ENCODE data around the gene ALAD. TPM values are rescaled to one million over a fixed set of nuclear protein-coding genes. Genes with fewer than 3 reads are reported as not detected.
"Not testable (repeated sequence)": the region's sequence is repeated elsewhere in the genome, so short reads cannot be mapped to it uniquely, and the experiment has no call there.

Gene ALAD
- total RNA-seq, 1 donor from 2014 or later = 83.6 TPM

DNA sequence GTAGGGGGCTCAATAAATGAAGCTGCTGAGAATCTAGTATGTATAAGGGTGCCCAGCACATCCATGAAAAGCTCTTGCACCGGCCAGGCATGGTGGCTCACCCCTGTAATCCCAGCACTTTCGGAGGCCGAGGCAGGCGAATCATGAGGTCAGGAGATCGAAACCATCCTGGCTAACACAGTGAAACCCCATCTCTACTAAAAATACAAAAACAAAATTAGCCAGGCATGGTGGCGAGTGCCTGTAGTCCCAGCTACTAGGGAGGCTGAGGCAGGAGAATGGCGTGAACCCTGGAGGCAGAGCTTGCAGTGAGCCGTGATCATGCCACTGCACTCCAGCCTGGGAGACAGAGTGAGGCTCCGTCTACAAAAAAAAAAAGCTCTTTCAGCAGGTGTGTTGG lies 5.3 kb upstream of the ALAD start:
- intact Hi-C loops (cut with DNase I); ATAC-seq; DNase-seq (ENCODE audit: low spot score): not testable (repeated sequence)

GRCh38 chr9:113403646-113404045 lies 2.6 kb upstream of the ALAD start:
- DNase-seq (ENCODE audit: low spot score) = no peak
- intact Hi-C loops (cut with DNase I) = no loop called here
- ATAC-seq = no peak

DNA sequence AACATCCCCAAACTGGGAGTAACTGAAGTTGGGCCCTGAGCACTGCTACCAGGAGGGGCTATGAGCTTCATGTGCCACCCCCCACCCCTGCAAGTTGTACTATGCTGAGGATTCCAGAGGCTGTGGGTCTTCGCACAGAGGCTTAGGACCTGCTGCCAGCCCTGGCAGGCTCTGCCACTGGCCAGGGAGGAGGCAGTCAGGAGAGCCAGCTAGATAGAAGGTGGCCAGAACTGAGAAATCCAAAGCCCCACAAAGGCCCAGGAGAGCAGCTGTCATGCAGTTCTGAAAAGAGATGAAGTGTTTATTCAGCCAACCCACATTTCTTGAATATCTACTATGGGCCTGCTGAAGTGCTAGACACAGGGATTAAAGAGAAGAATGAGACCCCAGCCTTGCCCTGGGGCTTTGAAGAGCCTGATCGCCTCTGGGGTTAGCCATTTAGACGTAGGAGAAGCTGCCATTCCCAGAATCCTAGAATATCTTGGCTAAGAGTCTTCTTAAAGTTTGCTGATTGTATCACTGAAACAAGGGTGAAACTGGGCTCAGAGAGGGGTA lies 1.4 kb downstream of the ALAD start:
- intact Hi-C loops (cut with DNase I) = loop anchor here (2.0 kb wide), 1 partner anchor 123 kb away; no protein-coding TSS in a partner anchor
- no peak for DNase-seq (ENCODE audit: low spot score)
- no peak for ATAC-seq

GRCh38 chr9:113398796-113399195 lies 2.3 kb downstream of the ALAD start:
- intact Hi-C loops (cut with DNase I) = loop anchor here (2.0 kb wide), 1 partner anchor 122 kb away; no protein-coding TSS in a partner anchor
- ATAC-seq = no peak
- DNase-seq (ENCODE audit: low spot score) = no peak

GRCh38 chr9:113397203-113397631 lies 3.9 kb downstream of the ALAD start:
- intact Hi-C loops (cut with DNase I) = no loop called here
- ATAC-seq (no peak), DNase-seq (ENCODE audit: low spot score) (no peak)

DNA sequence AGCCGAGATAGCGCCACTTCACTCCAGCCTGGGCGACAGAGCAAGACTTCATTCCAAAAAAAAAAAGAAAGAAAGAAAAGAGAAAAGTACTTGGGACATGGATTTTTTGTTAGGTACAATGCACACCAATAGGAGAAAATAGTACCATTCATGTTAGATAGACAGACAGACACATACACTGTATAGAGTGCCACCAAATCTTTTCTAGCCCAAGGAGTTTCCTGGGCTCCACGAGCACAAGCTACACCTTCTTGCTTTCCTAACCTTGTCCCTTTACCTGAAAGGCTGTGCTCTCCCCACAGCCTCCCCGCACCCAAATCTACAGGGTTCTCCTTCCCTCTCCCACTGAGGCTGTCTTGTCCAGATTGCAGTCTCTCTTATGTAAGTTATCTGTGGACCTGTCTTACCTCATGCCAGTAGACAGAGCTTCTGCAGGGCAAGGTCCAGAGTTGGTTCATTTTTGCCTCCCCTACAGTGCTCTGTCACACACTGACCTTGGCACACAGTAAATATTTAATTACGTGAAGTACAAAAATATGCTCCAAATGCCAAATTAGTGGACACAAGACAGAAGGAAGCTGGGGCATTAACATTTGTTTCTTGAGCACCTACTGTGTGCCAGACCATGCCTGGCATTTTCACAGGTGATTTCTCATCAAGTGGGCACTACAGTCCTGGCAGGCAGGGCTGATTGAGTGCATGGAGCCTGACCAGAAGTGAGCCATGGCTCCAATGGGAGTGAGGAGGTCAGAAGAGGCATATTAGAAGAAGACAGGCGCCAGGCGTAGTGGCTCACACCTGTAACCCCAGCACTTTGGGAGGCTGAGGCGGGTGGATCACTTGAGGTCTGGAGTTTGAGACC lies 5.9 kb downstream of the ALAD start:
- ATAC-seq (no peak), DNase-seq (ENCODE audit: low spot score) (no peak)
- intact Hi-C loops (cut with DNase I) = no loop called here

GRCh38 chr9:113393281-113393680 lies 7.8 kb downstream of the ALAD start:
- DNase-seq (ENCODE audit: low spot score) (no peak), ATAC-seq (peak; percentile 61)
- intact Hi-C loops (cut with DNase I) = no loop called here

- intact Hi-C loops (cut with DNase I) = no loop called here
- DNase-seq (ENCODE audit: low spot score) (no peak), ATAC-seq (no peak)
Observed at GRCh38 chr9:113391917-113392316, 9.2 kb downstream of the ALAD start.

DNA sequence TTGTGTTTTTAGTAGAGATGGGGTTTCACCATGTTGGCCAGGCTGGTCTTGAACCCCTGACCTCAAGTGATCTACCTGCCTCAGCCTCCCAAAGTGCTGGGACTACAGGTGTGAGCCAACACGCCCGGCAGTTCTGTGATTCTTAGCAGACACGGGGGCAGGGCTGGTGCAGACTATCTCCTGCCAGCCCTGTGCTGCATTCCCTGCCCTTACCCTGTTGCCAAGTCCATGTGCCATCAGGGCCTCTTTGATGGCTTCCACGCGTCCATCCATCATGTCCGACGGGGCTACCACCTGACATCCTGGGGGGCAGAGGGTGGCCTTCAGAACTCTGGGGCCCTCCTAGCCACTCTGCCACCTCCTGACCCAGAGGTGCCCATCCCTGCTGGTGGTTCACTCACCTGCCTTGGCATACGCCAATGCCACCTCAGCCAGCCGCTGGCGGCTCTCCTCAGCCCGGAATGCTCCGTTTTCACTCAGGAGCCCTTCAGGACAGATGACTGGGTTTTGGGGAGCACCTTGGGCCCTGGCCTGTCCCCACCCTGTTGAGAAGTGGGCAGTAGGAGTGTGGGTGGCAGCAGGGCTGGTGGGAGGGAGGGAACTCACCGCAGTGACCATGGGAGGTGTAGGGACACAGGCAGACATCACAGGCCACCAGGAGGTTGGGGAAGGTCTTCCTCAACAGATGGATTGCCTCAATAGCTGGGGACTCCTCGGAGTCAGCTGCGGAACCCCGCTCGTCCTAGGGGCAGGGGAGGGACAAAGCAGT lies 10.7 kb downstream of the ALAD start:
- no peak for ATAC-seq
- DNase-seq (ENCODE audit: low spot score) = no peak
- intact Hi-C loops (cut with DNase I) = no loop called here

DNA sequence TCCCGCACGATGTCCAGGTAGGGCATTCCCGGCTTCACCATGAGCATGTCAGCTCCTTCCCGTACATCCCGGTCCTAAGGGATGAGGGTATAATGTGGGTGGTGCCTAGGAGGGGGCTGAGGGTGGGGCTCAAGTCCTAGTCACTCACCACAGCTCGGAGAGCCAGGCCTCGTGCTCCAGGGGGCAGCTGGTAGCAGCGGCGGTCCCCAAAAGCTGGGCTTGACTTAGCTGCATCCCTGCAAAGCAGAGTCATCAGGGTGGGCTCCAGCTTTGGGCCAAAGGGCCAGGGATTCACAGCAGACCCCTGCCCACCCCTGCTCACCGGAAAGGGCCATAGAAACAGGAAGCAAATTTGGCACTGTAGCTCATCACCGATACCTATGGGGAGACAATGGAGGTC lies 11.6 kb downstream of the ALAD start:
- no peak for ATAC-seq
- DNase-seq (ENCODE audit: low spot score) = no peak
- intact Hi-C loops (cut with DNase I) = loop anchor here (5.0 kb wide), 1 partner anchor 42 kb away; the partner anchor contains the start of gene BSPRY

DNA sequence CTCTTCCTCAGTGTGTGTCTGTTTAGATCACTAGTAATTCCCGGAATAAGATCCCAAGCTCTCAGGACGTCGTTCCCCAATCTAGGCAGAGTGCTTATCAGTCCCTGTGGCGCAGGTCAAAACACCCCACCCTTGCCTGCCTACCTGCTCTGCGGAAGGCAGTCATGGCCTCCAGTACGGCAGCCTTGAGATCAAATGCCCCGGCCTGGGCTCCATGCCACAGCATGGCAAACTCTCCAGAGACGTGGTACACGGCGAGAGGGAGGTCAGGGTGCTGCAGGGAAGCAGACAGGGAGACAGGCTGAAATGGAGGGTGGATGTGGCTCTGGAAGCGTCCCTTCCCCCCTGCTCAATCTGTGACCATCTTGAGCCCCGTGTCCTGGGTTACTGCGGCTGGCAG lies 12.3 kb downstream of the ALAD start:
- intact Hi-C loops (cut with DNase I) = loop anchor here (5.0 kb wide), 1 partner anchor 42 kb away; the partner anchor contains the start of gene BSPRY
- ATAC-seq = no peak
- no peak for DNase-seq (ENCODE audit: low spot score)

- no peak for ATAC-seq
Observed at GRCh38 chr9:113387560-113388230, 13.4 kb downstream of the ALAD start.

DNA sequence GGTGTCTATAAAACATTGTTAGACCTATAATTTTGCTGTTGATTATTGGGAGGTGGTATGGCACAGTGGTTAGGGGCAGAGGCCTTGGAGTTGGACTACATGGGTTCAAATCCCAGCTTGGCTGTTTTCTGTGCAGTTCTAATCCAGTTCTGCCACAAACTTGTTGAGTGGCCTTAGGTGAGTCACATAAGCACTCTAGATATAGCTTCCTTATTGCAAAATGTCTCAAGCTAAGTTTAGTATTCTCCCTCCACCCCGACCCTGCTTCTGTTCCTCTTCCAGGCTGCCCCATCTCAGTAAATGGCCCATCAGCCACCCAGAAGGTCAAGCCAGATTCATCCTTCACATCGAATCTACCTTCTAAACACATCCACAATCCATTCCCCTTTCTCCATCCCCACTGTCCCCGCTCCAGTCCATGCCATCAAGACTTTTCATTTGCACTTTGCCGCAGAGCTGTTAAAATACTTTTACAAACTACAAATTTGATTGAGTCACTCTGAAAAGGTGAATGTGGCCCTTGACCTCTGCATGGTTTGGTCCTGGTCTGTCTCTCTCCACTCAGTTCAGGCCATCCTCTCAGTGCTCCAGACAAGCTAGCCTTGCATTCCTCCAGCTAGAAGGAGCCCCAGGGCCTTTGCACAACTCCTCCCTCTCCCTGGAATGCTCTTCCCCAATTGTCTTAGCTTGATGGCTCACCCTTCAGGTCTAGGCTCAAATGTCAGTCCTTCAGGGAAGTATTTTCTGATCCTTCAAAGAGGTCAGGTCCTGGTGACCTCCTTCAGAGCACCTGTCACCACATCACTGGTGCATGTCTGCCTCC lies 14.3 kb downstream of the ALAD start:
- ATAC-seq = no peak
- no peak for DNase-seq (ENCODE audit: low spot score)
- intact Hi-C loops (cut with DNase I) = loop anchor here (5.0 kb wide), 1 partner anchor 39 kb away; the partner anchor contains the start of gene BSPRY

More at GRCh38 chr9:113387560-113388230, 13.4 kb downstream of the ALAD start:
- no peak for DNase-seq (ENCODE audit: low spot score)
- intact Hi-C loops (cut with DNase I) = loop anchor here (5.0 kb wide), 1 partner anchor 40 kb away; the partner anchor contains the start of gene BSPRY

GRCh38 chr9:113381909-113382411 lies 19.1 kb downstream of the ALAD start:
- intact Hi-C loops (cut with DNase I) = no loop called here
- DNase-seq (ENCODE audit: low spot score) (no peak), ATAC-seq (no peak)

DNA sequence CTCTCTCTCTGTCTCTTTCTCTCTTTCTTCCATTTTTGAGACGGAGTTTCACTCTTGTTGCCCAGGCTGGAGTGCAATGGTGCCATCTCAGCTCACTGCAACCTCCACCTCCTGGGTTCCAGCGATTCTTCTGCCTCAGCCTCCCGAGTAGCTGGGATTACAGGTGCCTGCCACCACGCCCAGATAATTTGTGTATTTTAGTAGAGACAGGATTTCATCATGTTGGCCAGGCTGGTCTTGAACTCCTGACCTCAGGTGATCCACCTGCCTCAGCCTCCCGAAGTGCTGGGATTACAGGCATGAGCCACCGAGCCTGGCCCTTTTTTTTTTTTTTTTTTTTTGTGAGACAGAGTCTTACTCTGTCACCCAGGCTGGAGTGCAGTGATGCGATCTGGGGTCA lies 19.6 kb downstream of the ALAD start:
- ATAC-seq; DNase-seq (ENCODE audit: low spot score); intact Hi-C loops (cut with DNase I): not testable (repeated sequence)

GRCh38 chr9:113380869-113381378 lies 20.2 kb downstream of the ALAD start:
- DNase-seq (ENCODE audit: low spot score) (no peak), ATAC-seq (no peak)
- intact Hi-C loops (cut with DNase I) = no loop called here

DNA sequence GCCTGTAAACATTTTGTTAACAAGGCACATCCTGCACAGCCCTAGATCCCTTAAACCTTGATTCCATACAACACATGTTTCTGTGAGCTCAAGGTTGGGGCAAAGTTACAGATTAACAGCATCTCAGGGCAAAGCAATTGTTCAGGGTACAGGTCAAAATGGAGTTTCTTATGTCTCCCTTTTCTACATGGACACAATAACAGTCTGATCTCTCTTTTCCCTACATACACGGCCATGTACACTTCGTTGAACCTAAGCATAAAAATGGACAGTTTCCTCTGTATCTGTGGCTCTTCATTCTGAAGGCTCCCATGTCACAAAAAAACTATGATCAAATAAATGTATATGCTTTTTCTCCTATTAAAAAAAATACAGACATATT lies 21.3 kb downstream of the ALAD start:
- DNase-seq (ENCODE audit: low spot score); intact Hi-C loops (cut with DNase I); ATAC-seq: not testable (repeated sequence)

Data from sciatic nerve (tissue), 2 donors.